HG03097 (cell line): ENCODE results near the gene CHST11.

ENCODE experiments used
- ATAC-seq: cut with Tn5 transposase; IDR thresholded peaks from one replicate; pipeline ENCODE4 v1.9.1; 2021; ENCODE audit not compliant: unreplicated experiment, low FRiP score

CHST11 gene

DNA sequence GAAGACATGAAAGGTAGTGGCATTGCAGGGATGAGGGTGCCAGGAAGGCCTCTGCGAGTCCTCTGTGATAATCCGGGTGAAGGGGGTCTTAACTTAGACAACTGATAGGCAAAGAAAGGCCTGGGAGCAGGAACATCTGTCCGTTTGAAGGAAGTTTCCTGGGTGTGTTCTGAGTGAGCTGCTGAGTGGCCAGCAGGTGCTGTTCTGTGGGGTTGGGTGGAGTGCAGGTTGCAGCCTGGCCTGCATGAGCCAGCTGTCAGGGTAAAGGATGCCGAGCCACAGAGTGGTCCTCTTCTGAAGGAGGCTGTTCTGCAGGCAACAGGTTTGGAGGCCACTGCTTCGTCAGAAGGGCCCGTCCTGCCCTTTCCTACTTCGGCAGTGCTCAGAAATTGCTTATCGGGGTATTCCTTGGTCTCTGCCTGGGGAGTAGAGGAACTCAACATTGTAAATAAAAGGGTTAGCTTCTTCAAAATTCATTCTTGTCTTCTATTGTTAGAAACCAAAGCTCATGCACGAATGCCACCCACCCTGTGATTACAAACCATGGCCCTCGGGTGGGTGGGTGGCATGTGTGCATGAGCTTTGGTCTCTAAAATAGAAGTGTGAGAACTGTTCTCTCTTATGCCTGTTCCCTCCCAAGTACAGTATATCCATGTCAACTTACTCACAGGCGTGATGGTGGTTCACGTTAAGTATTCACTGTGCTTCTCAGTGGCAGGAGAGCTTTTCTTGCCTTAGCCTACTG is 118.9 kb downstream of the CHST11 start:
- ATAC-seq = no peak

DNA sequence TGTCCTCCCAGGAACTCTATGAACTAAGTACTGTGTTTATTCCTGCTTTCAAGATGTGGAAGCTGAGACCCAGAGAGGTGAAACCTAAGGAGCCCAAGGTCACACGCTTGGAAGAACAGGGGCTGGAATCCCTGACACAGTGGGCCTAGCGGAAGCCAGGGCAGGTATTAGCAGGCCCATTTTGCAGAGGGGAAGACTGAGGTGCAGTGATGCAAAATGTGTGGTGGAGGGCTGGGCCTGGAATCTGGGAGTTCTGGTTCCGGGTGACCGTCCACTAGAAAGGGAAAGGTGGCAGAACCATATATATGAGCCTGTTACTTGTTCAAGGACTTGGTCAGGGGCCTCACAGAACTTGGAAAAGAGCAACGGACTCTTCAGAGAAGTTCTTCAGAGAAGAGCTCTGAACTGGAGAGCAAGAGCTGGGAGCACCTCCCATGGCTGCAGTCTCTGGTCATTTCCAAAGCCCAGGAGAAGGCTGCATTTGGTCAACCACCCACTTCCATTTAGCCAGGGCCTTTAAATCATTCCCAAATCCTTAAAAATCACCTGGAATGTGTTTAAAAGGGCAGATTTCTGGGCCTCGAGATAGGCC is 119.5 kb downstream of the CHST11 start:
- ATAC-seq = no peak

DNA sequence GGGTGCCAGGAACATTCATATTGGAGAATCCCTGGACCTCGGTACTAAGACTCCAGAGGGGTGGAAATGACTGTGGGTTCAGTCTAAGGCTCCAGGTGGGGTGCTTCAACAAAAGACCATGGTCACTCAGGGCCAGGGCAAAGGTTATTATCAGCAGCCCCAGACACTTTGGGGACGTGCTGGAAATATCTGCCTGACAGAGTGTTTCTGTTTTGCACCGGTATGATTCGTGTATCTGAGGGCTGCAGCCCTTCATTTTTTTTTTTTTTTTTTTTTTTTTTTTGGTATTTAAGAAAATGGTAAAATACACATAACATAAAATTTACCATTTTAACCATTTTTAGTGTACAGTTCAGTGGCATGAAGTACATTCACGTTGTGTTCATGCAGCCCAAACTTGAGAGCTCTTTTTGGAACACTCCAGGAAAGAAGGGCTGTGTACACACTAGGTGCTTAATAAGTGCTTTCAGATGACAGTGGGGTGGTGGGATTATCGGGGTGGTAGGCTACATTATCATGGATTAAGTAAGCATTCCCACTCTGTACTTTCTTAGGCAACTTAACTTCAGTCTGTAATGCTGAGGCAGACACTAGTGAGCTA is 120.3 kb downstream of the CHST11 start:
- no peak for ATAC-seq

DNA sequence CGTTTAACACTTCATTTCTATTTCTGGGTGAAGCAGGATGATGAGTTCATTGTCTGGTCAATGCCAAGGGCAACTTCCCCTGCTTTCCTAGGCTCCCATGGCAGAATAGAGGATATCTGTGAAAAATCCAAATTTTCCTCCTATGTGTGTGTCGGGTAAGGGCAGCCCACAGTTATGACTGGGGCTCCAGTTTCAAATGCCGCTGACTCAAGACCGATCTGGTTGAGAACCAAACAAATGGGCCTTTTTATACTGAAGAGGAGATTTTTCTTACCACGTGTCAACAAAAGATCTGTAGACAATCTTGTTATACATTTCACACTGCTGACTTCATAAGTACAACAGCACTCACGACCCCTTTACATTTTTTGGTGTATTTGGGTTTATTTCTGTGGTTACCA is 120.8 kb downstream of the CHST11 start:
- ATAC-seq = no peak

DNA sequence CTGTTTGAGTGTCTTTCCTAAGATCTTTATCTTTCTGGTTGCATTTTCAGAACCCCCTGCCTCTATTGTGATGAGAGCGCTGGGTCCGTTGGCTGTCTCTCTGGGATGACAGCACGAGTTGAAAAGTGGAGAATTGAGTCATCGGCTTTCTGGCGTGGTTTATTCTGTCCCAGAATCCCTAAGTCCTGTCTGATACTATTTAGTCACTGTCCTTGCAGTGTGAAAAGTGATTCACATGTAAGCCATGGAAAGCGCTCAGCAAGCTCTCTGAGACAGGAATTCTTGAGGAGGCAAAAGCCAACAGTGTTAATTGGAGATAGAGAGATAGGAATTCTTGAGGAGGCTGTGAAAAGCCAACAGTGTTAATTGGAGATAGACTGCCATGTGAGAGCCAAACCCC is 121.7 kb downstream of the CHST11 start:
- no peak for ATAC-seq

DNA sequence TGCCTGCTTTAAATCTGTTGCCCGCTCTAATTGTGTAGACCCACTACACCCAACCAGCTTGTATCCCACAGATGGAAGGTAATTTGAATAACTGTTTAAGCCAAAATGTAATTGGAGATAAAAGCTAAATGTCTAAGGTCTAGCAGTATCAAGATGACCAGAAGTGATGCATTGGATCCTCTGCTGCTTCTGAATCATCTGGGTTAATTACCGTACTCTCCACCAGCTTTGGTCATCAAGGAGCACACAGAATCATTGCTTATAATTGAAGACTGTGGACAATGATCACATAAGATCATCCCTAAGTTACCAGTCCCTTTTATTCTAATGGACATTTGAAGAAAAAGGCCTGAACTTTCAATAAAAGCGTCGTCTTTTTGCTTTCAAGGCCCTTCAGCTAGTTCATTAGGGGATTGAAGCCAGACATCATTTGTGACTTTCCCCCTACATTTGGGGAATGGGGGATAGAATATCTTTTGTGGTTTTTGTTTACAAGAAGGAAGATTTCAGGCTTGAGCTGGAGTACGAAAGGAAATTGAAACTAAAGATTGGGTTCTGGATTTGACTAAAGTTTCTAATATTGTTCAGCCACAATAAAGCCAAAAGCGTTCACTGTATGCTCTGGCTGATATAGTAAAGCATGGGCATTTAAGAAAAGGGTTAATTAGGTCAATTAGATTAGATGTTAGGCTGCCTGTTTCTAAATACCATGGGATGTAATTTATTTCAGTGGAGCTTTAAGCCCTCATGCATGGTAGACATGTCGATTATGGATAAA is 123.2 kb downstream of the CHST11 start:
- ATAC-seq = no peak

DNA sequence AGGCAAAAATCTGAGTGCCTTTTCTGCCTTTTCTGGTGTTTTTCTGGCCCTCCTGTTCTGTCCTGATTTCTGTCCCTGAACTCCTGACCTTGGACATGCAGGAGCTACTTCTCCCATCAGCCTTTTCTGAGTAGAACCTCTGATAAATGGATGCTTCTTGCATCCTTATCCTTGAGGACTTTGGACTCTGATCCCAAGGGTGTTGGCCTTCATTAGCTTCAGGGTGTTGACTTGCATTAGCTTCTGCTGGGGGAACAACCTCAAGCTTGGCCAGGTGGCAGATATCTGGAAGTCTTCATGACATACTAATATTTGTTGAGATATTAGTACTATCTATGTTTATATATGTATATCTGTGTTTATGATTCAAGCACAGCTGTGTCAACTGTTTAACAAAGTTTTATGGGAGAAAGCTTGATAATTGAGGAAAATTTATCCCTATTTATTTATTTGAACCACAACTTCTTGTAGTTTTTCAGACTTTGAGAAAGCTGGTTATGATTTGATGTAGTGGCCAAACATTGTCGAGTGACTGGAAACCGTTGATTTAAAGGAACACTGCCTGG is 124.3 kb downstream of the CHST11 start:
- no peak for ATAC-seq

DNA sequence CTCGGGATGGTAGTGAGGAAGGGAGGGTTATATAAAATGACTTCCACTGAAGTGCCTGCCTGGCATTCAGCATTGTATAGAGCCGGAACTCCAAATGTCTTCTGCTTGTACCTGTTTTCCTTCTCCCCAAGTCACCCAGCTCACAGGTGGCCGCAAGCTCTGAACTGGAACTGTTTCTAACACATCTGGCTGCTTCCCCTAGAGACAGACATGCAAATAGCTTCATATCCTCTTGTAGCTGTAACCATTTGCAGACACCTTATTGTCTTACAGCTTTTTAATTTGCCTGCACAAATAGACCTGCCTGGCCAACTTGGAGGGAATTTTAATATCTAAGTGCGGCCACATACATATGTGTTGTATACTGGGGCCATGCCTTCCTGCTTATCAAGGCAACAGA is 126.0 kb downstream of the CHST11 start:
- peak; percentile 67 for ATAC-seq

DNA sequence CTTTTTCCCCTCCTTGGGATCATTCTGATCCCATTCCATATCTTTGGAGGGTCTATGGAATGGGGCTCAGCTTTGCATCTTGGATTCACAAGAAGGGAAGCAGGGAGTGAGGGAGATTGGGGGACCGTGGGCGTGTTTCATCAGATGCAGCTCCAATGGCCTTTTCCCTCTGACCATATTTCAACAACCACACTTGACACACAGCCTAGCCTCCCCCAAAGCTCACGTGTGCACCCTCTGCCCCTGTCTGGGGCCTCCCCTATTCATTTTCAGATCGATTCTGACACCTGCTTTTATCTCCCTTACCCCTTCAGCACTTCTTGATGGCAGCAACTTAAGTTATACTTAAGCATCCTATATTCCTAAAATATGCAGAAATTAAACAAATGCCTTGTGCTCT is 126.6 kb downstream of the CHST11 start:
- ATAC-seq = no peak

DNA sequence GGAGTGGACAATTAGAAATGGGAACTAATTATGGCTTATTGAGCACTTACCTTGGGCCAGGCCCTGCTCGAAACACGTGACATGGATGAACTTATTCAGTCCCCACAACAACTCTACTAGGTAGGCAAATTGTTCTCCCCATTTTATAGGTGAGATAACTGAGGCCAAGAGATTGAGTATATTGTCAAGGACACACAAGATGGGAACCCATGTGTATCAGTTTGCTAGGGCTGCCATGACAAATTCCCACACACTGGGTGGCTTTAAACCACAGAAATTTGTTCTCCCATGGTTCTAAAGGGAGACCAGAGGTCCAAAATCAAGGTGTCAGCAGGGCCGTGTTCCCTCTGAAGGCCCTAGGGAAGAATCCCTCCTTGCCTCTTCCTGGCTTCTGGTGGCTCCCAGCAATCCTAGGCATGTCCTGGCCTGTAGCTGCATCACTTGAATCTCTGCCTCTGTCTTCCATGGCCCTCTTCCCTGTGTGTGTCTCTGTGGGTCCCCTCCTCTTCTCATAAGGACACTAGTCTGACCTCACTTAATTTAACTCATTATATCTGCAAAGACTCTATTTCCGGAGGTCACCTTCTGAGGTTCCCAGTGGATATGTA is 128.8 kb downstream of the CHST11 start:
- no peak for ATAC-seq

DNA sequence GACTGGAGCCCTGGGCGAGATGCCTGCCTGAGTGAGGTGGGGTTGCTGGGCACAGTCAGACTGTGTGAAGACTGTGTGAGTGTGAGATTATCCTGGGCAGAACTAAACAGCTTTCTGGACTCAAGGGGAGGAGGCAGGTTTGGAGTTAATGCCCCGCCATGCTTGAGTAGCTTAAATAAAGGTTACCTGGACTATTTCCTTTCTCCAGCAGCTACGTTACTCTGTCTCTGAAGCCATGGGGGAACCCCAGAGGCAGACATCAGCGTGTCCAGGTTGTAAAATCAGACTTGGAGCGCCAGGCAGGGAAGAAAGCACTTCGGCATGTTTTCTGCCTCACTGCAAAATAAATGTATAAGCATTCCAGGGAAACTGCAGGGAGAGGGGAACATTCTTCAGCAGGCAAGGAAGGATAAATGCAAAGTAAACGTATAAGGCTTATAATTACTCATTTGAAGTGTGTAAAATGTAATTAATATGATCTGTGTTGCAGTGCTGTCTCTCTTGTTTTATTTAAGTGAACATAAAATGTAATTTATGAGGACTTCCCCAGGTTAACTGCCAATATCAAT is 129.7 kb downstream of the CHST11 start:
- ATAC-seq = no peak

DNA sequence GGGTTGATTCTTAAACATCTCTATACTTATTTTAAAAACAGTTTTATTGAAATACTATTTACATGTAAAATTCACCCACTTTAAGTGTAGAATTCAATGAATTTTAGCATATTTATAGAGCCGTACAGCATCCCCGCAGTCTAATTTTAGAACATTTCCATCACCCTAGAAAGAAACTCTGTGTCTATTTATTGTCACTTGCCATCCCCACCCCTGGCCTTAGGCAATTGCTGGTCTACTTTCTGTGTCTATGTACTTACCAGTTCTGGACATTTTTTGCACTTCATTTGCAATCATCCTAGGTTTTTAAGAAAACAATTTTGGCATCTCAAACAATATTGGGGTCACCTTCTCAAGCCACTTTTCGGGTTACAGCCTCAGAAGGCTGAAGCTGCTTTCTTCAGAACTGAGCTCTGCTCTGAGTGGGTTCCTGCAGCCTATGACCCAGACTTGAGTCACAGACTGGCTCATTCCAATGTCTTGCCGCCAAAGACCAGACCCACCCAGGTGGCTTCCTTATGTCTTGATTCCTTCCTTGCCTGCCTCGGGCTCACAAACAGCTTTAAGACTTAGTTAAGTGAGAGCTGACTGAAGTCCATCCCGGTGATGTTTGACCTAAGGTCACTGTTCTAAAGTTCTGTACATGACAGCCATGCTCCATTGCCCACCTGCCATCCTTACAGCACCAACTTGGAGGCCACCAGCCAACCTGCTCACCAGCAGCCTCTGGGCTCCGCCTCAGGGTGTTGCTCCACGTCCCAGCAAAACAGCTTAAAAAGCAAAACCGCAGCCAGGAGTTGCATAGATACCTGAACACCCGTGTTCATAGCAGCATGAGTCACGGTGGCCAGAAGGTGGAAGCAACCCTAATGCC is 131.5 kb downstream of the CHST11 start:
- ATAC-seq = no peak

DNA sequence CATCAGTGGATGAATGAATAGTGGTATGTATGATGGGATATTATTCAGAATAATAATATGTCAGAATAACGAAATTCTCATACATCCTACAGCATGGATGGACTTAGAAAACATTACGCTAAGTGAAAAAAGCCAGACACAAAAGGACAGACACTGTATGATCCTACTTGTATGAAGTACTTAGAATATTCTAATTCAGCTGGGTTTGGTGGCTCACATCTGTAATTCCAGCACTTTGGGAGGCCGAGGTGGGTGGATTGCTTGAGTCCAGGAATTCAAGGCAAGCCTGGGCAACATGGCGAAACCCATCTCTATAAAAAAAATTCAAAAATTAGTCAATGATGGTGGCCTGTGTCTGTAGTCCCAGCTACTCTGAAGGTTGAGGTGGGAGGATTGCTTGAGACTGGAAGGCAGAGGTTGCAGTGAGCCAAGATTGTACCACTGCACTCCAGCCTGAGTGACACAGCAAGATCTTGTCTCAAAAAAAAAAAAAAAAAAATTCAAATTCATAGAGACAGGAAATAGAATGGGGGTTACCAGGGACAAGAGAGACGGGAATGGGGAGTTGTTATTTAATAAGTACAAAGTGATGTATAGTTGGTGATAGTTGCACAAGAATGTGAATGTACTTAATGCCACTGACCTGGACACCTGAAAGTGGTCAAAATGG is 132.3 kb downstream of the CHST11 start:
- no peak for ATAC-seq

DNA sequence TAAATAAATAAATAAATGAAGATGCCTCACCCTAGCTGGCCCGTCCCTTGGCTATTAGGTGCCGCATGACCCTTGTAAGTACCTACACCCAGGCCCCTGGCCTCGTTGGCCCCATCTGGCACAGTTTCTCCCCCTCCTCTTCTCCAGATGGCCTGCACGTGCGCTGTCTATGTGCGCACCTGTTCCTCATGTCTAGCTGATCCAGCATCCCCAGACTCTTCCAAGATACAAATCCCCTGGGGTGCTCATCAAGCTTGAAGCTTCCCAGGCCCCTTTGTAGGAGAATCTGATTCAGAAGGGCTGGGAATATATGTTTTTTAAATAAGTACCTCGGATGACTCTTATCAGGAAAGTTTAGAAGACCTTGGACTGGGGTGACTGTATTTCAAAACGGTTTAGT is 133.3 kb downstream of the CHST11 start:
- ATAC-seq = no peak

DNA sequence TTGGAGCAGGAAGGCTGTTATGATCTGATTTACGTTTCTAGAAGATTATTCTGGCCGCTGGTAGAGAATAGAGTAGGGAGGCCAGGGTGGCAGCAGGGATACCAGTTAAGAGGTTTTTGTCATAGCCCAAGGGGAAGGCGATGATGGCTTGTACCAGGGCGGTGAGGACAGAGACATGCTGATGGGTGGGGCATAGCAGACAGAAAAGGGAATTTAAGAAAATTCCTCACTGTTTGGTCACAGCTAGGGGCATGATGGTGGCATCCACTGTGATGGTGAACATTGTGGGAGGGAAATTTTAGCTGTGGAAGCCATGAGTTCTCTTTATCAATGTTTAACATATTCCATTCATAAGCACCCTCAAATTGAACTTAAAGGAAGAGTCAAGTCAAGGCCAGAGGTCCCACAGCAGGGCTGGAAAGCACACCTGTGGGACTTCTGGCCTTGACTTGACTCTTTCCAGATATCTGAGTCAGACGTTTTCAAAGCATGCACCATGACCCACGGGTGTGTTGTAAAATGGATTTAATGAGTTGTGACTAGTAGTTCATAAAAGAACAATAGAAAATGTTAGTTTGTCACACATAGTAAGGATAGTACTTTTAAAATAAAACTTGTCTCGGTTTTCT is 134.6 kb downstream of the CHST11 start:
- ATAC-seq = no peak

DNA sequence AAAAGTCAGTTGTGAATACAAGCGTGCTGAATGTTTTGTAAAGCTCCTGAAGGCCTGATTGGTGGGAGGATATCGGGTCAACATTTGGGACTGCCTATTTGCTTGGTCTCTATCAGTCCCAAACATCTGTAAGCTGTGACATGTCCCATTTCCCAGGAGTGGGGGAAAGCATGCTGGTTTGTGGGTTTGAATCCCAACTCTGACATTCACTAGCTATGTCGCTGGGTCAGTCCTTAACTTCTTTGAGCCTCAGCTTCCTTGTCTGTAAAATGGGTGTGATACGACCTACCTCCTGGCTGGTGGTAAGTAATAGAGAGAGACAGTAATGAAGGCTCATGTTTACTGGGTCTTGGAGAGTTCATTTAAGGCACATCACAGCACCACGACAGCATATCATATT is 136.7 kb downstream of the CHST11 start:
- ATAC-seq = no peak

DNA sequence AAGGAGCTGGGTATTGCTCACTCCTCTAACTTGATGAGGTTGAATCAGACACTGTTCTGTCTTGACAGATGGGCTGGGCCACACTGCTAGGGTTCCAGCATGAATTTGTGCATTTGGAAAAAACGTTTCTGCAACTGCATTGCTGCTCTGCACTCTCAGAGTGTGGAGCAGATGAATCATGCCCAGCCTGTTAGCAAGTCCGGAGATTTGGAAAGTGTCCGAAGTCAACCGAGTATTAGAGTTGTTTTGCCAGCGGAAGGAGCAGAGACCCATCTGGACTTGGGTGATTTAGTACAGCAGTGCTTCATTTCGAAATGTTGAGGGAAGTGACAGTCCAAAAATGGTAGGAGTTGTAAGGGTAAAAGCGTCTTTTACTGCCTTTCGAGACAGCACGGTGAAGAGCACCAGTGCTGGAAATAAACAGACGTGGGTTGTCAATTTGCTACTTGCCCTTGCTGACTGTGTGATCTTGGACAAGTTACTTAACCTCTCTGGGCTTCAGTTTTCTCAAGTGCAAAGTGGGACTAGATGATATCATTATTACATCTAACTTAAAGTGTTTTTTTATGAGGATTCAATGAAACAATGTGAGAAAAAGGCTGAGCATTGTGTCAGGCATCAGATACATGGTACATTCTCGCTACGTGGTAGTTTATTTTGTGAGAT is 139.5 kb downstream of the CHST11 start:
- no peak for ATAC-seq
